ENCODE data around the gene SEPTIN11. TPM values are rescaled to one million over a fixed set of nuclear protein-coding genes. Genes with fewer than 3 reads are reported as not detected.

Gene SEPTIN11
- total RNA-seq, 1 experiment from 2014 or later: 77.3 TPM

DNA sequence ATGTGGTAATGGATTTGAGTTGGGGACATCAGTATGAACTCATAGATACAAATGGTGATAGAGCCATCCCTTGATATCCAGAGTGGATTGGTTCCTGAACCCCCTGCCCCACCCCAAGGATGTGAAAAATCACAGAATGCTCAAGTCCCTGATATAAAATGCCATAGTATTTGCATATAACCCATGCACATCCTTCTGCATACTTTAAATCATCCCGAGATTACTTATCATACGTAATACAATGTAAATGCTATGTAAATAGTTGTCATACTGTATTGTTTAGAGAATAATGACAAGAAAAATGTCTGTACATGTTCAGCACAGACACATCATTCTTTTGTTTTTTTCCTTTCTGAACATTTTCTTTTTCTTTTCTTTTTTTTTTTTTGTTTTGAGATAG, 18.9 kb upstream of the SEPTIN11 start:
- no peak overlapping the region for H3T11ph ChIP-seq (ENCODE audit: low read length)
- Mint-ChIP-seq H3K36me3 (ENCODE audit: insufficient read depth in 1 of 3, low read depth in 3 of 3) (no peaks in the 10 kb centered on the region), H3K4me3 (no peak overlapping the region), H3K27me3 (ENCODE audit: low read depth) (no peaks in the 10 kb centered on the region; the same call in 1 of the 2 replicates), H3K4me1 (no peaks in the 10 kb centered on the region), H3K9me3 (no peaks in the 10 kb centered on the region), H3K27ac (no peak overlapping the region)
- H3K27me3 ChIP-seq (ENCODE audit: insufficient read depth, low read length): no peaks in the 10 kb centered on the region
- H3K79me2 ChIP-seq (ENCODE audit: insufficient read depth, low read length): no peaks in the 10 kb centered on the region
- no peak overlapping the region for H2BK12ac ChIP-seq (ENCODE audit: insufficient read length, low read depth, low read length)
- H2AFZ ChIP-seq (ENCODE audit: low read length): no peak overlapping the region
- no peak overlapping the region for H2BK5ac ChIP-seq (ENCODE audit: insufficient read length, low read length)
- H3K9me3 ChIP-seq (ENCODE audit: control insufficient read depth, low read depth, low read length): no peaks in the 10 kb centered on the region
- H3K23ac ChIP-seq (ENCODE audit: insufficient read length, low read depth, low read length): no peak overlapping the region
- TF ChIP-seq, protein P1, sequence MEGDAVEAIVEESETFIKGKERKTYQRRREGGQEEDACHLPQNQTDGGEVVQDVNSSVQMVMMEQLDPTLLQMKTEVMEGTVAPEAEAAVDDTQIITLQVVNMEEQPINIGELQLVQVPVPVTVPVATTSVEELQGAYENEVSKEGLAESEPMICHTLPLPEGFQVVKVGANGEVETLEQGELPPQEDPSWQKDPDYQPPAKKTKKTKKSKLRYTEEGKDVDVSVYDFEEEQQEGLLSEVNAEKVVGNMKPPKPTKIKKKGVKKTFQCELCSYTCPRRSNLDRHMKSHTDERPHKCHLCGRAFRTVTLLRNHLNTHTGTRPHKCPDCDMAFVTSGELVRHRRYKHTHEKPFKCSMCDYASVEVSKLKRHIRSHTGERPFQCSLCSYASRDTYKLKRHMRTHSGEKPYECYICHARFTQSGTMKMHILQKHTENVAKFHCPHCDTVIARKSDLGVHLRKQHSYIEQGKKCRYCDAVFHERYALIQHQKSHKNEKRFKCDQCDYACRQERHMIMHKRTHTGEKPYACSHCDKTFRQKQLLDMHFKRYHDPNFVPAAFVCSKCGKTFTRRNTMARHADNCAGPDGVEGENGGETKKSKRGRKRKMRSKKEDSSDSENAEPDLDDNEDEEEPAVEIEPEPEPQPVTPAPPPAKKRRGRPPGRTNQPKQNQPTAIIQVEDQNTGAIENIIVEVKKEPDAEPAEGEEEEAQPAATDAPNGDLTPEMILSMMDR (conservative IDR thresholded peaks at IDR 0.05): no peak
- no peak overlapping the region for H3K18ac ChIP-seq (ENCODE audit: insufficient read length, low read depth, low read length)
- no peak overlapping the region for H4K91ac ChIP-seq (ENCODE audit: insufficient read length, low read depth, low read length)
- H3K4me1 ChIP-seq (ENCODE audit: insufficient read depth, low read length): no peaks in the 10 kb centered on the region
- H3K4me2 ChIP-seq (ENCODE audit: insufficient read depth, insufficient read length, low read length): no peak overlapping the region
- no peak overlapping the region for H3K4ac ChIP-seq (ENCODE audit: low read depth, low read length)
- no peak overlapping the region for H4K8ac ChIP-seq (replicated peaks; ENCODE audit: insufficient read length, low read depth, low read length)
- no peak overlapping the region for H2AK5ac ChIP-seq (ENCODE audit: insufficient read length, low read length)
- H3K56ac ChIP-seq (ENCODE audit: insufficient read length, low read depth, low read length): no peak overlapping the region
- H3K27ac ChIP-seq (ENCODE audit: insufficient read length, low read depth, low read length): no peak overlapping the region
- no peak overlapping the region for H2BK20ac ChIP-seq (ENCODE audit: low read depth, low read length, poor library complexity, severe bottlenecking)
- H3K79me1 ChIP-seq (ENCODE audit: insufficient read depth, low read depth, low read length, poor library complexity, severe bottlenecking): no peaks in the 10 kb centered on the region
- DNase-seq: no peak
- whole genome bisulfite sequencing (ENCODE audit: extremely low coverage, insufficient read length, low lambda C conversion rate): no CpG with 5 or more reads among the region's 2 CpGs
- no peak overlapping the region for H2BK120ac ChIP-seq (ENCODE audit: low read depth, low read length, poor library complexity, severe bottlenecking)
- no peaks in the 10 kb centered on the region for H3K23me2 ChIP-seq (ENCODE audit: insufficient read length, low read depth, low read length, poor library complexity, severe bottlenecking)
- no peak overlapping the region for H3K9ac ChIP-seq (ENCODE audit: extremely low read depth, insufficient read length, low read length)
- no peak overlapping the region for H3K14ac ChIP-seq (ENCODE audit: insufficient read depth, low read length)
- no peak overlapping the region for H4K5ac ChIP-seq (ENCODE audit: insufficient read length, low read depth, low read length)
- no peaks in the 10 kb centered on the region for H4K20me1 ChIP-seq (ENCODE audit: control insufficient read depth, insufficient read depth, insufficient read length)
- no peak overlapping the region for H2BK15ac ChIP-seq (ENCODE audit: low read depth, low read length)

Measured in H9 (cell line).